ENCODE data around the gene CMC1.
"Not testable (repeated sequence)": the region's sequence is repeated elsewhere in the genome, so short reads cannot be mapped to it uniquely, and the experiment has no call there.

Gene CMC1

GRCh38 chr3:28247286-28247685 is 5.9 kb downstream of the CMC1 start:
- no peak for DNase-seq

- DNase-seq, result no peak
These were observed 9.6 kb downstream of the CMC1 start for GRCh38 chr3:28250999-28251398.

- no peak for DNase-seq
These were observed 10.6 kb downstream of the CMC1 start for GRCh38 chr3:28252001-28252431.

GRCh38 chr3:28253040-28253715 is 11.8 kb downstream of the CMC1 start:
- DNase-seq, result no peak

GRCh38 chr3:28262001-28262400 is 20.6 kb downstream of the CMC1 start:
- DNase-seq, result no peak

GRCh38 chr3:28265641-28266040 is 24.2 kb downstream of the CMC1 start:
- no peak for DNase-seq

GRCh38 chr3:28267984-28268849 is 26.8 kb downstream of the CMC1 start:
- DNase-seq, result no peak

- no peak for DNase-seq
These were observed 27.6 kb downstream of the CMC1 start for GRCh38 chr3:28268989-28269388.

- not testable (repeated sequence) for DNase-seq
These were observed 28.5 kb downstream of the CMC1 start for GRCh38 chr3:28269884-28270283.

- DNase-seq, result no peak
These were observed 32.4 kb downstream of the CMC1 start for GRCh38 chr3:28273837-28274236.

GRCh38 chr3:28278918-28279317 is 37.5 kb downstream of the CMC1 start:
- DNase-seq, result no peak

- DNase-seq, result no peak
These were observed 38.4 kb downstream of the CMC1 start for GRCh38 chr3:28279770-28280169.

GRCh38 chr3:28280781-28281180 is 39.4 kb downstream of the CMC1 start:
- DNase-seq, result no peak

- no peak for DNase-seq
These were observed 45.2 kb downstream of the CMC1 start for GRCh38 chr3:28286595-28286994.

GRCh38 chr3:28287046-28287445 is 45.6 kb downstream of the CMC1 start:
- no peak for DNase-seq

GRCh38 chr3:28290863-28291300 is 49.5 kb downstream of the CMC1 start:
- no peak for DNase-seq

GRCh38 chr3:28291577-28291976 is 50.2 kb downstream of the CMC1 start:
- no peak for DNase-seq

- no peak for DNase-seq
These were observed 51.2 kb downstream of the CMC1 start for GRCh38 chr3:28292622-28293021.

GRCh38 chr3:28294667-28295413 is 53.4 kb downstream of the CMC1 start:
- DNase-seq, result no peak

GRCh38 chr3:28295898-28296490 is 54.6 kb downstream of the CMC1 start:
- DNase-seq, result no peak

GRCh38 chr3:28299705-28300104 is 58.3 kb downstream of the CMC1 start:
- DNase-seq, result no peak

GRCh38 chr3:28300345-28300962 is 59.0 kb downstream of the CMC1 start:
- no peak for DNase-seq

GRCh38 chr3:28301688-28302087 is 60.3 kb downstream of the CMC1 start:
- DNase-seq, result no peak

Measured in stimulated activated CD4-positive, alpha-beta T cell treated with anti-CD3 and anti-CD28 coated beads, Interleukin-12 subunit alpha, Interleukin-12 subunit beta, amount 100 ng/mL, for 4 hours (primary cell).